NCI-H2227 treated with DMSO at 0.1 percent for 48 hours (cell line): ENCODE results near the gene DPEP1.
"Not testable (repeated sequence)": the region's sequence is repeated elsewhere in the genome, so short reads cannot be mapped to it uniquely, and the experiment has no call there.

Experiments used
- DNase-seq: peaks from one replicate; lab custom pipeline; 2025; lab: John Stamatoyannopoulos, UW

Gene DPEP1

DNA sequence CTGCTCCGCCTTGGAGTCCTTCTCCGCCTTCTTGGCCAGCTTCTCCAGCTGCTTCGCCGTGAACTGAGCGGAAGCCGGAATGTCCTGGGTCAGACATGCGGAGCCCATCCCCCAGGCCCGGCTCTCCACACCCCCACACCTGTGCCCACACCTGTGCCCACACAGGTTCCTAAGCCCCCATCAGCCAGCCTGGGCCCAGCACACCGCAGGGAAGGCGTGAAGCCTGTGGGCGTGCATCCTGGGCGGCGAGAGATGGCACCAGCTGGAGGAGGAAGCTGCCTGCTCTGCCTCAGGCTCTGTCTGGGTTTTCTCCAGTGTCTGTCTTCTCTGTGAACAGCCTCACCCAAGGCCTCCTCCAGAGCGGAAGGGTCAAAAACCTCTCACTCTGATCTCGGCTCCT is 38.1 kb downstream of the DPEP1 start:
- DNase-seq: no peak

DNA sequence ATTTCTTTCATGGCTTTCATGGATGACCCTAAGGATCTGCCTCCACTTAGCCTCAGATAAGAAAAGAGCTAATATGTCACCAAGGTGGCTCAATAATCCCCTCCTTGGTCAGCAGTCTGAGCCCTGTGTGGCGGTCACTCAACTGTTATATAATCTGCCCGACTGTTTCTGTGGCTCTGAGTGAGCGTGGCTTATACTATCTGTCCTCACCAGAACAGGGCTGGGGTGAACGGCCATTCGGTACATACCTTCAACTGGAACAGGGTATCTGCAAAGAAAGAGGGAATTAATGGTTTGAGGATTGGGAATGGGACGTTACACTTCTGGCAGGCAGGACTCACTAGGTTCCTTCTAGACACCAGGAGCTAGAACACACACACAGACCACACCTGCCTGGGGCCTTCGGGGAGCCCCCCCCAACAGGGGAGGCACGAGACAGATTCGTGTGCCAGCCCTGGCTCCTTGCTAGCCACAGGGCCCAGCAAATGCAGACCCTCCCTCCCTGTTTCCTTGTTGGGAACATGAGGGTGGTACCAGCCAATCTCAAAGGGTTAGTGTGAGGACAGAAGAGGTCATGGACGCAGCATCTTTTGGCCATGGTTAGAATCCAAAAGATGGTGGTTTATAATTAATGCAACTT is 40.3 kb downstream of the DPEP1 start:
- no peak for DNase-seq

DNA sequence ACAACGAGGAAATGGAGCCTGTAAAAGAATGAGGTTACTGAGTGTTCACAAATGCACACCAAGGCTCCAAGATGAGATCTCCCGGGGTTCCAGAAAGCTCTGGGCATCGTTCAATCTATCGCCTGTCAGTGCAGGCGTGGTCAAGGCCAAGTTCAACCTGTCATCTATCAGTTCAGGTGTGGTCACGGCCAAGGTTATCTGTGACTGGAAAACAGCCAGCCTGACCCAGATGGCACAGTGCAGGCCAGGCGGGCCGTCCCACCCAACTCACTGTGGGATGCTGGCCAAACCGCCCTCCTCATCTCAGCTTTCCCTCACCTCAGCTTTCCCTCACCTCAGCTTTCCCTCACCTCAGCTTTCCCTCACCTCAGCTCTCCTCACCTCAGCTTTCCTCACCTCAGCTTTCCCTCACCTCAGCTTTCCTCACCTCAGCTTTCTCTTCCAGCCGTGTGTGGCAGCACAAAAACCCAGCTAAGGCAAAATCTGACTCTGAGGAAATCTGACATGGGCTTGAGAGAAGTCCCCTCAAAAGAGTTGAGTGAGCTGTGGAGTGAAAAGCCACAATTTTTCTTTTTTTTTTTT is 41.7 kb downstream of the DPEP1 start:
- no peak for DNase-seq

DNA sequence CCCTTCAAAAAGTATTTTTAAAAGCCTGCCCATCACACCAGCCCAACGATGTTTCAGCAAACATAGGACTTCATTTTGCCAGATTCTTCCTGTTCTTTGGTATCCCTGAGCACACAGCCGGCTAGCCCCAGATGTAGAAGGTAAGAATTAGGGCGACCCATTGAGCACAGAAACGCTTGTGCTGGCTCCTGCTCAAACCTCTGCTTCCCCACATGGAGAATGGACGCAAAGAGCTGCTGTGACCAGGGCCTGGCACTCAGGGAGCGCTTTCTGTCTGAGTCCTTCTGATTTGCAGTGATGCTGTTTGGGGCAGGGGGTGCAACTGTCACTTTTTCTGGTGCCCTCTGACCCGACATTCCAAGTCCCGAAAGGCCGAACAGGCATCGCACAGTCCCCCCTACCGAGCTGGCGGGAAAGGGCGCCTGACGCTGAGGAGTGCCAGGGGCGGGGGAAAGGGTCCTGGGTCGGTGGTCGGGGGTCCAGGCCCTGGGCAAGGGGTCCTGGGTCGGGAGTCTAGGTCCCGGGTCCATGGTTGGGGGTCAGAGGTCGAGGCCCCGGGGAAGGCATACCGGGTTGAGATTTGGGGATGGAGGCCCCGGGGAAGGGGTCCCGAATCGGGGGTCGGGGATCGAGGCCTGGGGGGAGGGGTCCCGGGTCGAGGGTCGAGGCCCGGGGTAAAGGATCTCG is 43.1 kb downstream of the DPEP1 start:
- DNase-seq: no peak

DNA sequence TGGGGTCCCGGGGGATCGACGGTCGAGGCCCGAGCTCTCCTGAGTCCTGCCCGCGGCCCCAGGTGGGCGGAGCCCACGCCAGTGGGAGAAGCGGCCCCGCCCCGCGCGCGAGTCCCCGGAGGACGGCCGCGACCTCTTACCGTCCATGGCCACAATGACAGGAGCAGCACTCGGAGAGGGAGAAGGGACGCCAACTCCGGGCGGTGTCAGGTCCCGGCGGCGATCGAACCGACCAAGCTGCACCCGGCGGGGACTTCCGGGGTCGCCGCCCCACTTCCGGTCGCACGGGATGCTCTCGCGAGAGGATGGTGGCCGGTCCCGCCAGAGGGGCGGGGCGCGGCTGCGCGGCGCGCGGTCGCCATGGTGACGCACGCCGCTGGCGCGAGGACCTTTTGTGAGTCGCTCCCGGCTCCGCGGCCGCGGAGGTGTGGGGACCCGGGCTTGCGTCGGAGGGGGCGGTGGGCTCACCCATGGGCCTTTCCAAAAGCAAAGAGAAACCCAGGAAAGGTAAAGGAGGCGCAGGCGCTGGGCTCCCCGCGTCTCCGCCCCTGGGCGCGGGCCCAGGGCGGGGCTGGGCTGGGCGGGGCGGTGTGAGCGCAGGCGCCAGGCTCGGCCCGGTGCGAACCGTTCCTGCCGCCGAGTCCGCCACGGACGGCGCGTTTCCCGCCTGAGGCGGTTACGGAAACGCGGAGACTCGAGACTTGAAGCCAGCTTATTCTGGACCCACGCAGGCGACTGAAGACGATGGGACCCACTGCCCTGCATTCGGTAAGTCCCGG is 44.2 kb downstream of the DPEP1 start, which contains the start of the genes CHMP1A and SPATA33:
CHMP1A (minus strand) TSS at position 267 of the 779 bp plus-strand sequence; CDS start at position 147, 120 bp downstream.
SPATA33 (plus strand) TSS at position 395 of the 779 bp plus-strand sequence; CDS start at position 471, 76 bp downstream.
- peak; percentile 61 for DNase-seq

DNA sequence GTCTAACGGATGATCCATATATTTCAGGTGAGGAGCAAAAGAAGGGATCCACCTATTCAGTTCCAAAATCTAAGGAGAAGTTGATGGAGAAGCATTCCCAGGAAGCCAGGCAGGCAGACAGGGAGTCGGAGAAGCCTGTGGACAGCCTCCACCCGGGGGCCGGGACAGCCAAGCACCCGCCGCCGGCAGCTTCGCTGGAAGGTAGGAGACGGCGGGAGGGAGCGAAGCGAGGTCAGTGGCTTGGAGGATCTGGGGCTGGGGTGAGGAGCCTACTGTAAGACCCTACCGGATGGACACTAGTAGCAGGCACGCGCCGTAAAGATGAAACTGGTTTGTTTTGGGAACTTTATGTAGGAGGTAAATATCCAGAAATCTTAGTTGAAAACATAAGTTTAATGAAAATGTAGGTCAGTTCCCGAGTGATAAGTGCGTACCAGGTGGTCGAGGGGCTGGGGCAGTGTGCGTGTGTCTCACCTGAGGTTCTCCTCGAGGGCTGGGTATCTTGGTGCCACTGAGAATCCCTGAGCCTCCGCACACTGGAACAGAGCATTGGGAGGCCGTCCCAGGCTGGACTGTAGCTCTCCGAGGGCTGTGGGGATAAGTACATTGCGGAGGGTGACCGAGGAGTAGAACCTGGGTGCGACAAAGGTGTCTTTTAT is 44.9 kb downstream of the DPEP1 start:
- DNase-seq: no peak

DNA sequence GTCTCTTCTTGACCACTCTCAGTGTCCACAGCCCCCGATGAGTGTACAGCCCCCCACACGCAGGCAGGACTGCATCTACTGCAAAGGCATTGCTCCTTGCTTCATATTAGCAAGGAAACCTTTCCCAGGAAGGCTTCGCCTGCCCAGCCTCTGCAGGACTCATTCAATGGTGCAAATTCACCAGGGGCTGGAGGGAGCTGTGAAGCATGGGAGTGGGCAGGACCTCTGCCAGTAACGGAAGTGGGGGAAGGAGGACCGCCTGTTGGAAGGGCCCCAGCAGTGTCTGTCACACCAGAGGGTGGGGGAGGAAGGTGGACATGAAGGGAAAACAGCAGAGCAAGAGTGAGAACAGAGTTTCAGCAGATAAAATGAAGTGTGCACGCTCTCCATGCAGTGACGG is 46.7 kb downstream of the DPEP1 start:
- no peak for DNase-seq

DNA sequence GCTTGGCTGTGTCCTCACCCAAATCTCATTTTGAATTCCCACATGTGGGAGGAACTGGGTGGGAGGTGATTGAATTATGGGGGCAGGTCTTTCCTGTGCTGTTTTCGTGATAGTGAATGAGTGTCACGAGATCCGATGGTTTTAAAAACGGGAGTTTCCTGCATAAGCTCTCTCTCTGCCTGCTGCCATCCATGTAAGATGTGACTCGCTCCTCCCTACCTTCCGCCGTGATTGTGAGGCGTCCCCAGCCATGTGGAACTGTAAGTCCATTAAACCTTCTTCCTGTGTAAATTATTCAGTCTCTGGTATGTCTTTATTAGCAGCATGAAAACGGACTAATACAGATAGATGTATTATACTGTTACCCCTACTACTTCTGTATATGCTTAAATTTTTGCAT is 47.8 kb downstream of the DPEP1 start:
- no peak for DNase-seq

DNA sequence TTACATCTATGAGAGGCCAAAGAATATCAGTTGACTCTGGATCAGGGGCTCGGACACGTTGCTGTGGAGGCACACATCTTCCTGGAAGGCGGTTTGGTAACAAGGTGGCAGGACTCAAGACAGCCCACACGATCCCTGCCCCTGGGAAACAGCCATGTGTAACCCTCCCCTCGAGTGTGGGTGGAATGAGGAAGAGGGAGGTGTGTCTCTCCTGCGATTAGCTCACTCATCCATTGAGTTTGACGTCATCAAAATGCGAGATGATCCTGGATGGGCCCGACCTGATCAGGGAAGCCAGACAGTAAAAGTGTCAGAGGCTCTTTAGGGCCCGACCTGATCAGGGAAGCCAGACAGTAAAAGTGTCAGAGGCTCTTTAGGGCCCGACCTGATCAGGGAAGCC is 50.8 kb downstream of the DPEP1 start:
- not testable (repeated sequence) for DNase-seq

DNA sequence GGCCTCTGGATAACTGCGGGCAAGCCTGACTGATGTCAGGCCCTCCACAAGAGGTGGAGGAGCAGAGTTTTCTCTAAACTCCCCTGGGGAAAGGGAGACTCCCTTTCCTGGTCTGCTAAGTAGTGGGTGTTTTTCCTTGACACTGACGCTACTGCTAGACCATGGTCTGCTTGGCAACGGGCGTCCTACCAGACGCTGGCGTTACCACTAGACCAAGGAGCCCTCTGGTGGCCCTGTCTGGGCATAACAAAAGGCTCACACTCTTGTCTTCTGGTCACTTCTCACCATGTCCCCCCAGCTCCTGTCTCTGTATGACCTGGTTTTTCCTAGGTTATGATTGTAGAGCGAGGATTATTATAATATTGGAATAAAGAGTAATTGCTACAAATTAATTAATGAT is 53.6 kb downstream of the DPEP1 start:
- DNase-seq: not testable (repeated sequence)

DNA sequence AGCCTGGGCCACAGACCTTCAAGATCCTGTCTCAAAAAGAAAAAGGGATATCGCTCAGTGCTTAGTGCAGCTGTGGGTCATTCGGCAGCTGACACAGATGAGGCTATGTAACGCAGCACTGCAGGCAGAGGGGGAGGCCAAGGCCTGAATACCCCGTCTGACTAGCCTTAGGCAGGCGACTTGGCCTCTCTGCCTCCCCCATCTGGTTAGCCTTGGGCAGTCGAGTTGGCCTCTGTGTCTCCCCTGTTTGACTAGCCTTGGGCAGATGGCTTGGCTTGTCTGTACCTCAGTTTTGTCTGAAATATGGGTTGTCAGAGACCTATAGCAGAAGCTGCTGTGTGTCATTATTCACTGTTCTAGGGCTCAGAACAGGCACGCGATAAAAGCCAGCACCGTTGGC is 54.2 kb downstream of the DPEP1 start:
- no peak for DNase-seq

DNA sequence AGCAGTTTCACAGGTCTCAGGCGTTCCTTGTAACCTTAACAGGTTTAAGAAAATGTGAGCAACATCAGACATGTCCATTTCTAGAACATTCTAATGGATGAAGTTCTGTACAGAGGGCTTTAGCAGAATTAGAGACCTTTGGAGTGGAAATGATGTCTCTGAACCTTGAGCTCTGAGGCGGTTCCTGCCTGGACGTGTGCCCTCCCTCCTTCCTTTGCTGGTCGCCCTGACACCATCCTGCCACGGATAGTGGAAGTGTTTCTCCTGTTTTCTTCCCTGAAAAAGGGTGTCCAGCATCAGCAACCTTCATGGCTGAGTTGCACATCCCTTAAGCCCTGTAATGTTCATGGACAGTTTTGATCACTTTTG is 55.3 kb downstream of the DPEP1 start:
- DNase-seq: no peak

DNA sequence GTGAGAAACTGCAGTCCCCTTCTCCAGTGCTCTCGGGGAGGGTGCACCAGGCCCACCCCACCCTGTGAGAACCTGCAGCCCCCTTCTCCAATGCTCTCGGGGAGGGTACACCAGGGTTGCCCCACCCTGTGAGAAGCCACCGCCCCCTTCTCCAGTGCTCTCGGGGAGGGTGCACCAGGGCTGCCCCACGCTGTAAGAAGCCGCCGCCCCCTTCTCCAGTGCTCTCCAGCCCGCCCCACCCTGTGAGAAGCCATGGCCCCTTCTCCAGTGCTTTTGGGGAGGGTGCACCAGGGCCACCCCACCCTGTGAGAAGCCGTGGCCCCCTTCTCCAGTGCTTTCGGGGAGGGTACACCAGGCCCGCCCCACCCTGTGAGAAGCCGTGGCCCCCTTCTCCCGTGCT is 56.3 kb downstream of the DPEP1 start:
- DNase-seq: no peak

DNA sequence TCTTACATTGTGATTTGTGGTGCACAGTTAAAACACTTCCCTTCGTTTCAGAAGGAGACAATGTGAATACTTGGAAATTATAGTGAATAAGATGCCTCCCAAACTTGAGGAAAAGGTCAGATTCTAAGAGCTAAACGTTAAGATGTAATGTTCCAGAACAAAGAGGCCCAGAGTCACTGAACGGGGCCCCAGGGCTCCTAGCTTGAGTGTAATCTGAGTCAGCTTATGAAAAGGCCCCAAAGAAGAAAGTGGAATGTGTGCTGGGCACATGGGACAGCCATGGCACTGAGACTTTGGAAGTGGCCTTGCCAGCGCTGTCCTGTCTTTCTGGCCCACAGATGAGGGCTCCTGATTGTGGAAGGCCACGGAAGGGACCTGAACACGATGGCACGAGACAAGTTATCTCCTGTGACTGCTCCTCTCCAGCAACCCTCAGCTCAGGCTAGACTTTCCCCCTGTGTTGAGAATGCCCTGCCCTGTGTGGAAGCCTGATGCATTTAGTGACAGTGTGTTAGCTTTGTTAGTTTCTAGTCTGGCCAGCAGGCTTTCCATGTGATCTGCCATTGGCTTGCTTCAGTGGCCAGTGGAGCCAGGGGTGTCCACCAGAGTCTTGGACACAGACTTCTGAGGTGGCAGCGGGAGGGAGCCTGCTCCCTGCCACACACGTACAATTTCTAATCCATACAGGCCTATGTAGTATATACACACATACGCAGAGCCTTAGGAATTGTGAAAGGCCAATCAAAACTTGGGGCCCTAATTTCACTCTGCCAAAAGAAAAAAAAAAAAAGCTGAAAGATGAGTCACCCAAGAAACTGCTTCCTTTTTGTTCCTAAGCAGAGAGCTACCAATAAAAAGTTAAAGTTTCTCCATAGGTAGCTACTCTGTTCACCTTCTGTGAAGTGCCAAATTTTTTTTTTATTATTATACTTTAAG is 57.3 kb downstream of the DPEP1 start:
- DNase-seq: no peak

DNA sequence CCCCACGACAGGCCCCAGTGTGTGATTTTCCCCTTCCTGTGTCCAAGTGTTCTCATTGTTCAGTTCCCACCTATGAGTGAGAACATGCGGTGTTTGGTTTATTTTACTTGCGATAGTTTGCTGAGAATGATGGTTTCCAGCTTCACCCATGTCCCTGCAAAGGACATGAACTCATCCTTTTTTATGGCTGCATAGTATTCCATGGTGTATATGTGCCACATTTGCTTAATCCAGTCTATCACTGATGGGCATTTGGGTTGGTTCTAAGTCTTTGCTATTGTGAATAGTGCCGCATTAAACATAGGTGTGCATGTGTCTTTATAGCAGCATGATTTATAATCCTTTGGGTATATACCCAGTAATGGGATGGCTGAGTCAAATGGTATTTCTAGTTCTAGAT is 58.1 kb downstream of the DPEP1 start:
- DNase-seq: not testable (repeated sequence)

DNA sequence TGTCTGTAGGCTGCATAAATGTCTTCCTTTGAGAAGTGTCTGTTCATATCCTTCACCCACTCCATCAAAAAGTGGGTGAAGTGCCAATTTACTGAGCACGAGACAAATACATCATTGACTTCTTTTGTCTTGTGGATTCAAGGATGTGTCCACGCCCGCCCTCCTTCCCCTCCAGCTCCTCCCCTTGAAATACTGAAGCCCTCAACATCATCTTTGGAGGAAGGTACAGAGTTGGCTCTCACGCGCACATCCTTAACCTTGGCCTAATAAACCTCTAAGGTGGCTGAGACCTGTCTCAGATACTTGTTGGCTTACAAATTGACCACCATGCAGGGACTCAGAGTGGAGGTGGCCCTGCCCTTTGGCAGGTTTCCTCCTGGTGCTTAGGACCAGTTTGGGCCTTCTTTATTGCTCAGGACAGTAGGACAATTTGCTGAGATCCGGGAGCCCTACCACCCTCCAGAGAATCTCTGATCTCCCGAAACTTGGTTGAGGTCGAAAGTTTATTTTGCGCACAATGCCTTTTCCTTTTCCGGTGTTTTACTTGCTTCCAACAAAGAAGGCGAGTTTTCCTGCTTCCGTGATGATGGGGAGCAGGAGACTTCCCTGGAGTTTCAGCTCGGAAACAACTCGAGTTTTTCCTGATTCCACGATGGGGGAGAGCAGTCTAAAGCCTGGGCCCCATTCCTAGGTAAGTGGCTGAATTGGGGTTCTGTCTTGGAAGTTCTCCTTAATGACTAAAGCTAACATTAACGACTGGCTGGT is 58.9 kb downstream of the DPEP1 start:
- no peak for DNase-seq

DNA sequence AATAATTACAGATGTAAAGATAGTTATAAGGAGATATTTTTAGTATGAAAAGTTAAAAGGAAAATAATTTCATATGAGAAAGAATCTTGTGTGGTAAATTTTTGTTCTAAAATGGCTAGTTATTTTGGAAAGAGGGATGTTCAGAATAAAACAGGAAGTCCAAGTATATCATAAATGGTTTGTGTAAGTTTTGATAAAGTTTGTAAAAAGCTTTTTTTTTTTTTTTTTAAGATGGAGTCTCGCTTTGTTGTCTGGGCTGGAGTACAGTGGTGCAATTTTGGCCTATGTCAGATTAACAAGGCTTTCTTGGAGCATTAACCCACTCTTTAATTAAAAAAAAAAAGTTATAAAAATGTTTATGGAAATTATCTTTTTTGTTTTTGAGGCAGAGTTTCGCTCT is 64.8 kb downstream of the DPEP1 start:
- no peak for DNase-seq

DNA sequence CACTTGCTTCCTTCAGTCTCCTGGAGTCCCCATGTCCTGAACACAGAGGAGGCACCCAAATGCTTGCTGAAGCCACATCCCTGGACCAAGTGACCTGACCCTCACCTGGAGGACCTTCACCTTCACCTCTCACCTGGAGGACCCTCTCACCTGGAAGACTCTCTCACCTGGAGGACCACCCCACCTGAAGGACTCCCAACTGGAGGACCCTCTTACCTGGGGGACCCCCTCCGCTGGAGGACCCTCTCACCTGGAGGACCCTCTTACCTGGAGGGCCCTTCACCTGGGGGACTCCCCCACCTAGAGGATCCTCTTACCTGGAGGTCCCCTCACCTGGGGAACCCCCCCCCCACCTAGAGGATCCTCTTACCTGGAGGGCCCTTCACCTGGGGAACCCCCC is 72.5 kb downstream of the DPEP1 start:
- no peak for DNase-seq

DNA sequence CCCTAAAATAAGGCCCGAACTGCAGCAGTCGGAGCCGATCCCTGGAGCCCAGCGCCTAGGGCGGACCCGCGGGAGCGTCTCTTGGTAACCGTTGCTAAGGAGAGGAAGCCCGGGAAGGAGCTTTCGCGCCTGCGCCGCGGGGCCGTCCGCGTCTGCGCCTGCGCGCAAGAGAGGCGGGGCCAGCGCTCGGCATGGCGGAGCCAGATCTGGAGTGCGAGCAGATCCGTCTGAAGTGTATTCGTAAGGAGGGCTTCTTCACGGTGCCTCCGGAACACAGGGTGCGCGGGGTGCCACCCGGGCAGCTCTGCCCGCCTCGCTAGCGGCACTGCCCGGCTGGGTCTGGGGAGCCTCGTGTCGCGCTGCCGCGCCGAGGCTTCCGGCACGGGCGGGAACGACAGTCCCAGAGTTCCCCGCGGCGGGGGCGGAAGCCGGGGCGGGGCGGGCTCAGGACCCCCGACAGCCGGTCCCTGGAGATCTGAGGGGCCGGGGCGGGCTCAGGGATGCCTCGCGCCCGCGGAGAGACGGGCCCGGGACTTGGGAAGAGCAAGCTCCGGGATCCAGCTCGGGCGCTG is 73.2 kb downstream of the DPEP1 start, which contains the start of gene CDK10:
CDK10 (plus strand) TSS at position 170 of the 572 bp plus-strand sequence; CDS start at position 192, 22 bp downstream.
- peak; percentile 83 for DNase-seq
